ENCODE results near the gene DNAJC18. TPM values are rescaled to one million over a fixed set of nuclear protein-coding genes. Genes with fewer than 3 reads are reported as not detected.
"Not testable (repeated sequence)": the region's sequence is repeated elsewhere in the genome, so short reads cannot be mapped to it uniquely, and the experiment has no call there.

The DNAJC18 gene
- total RNA-seq, 2 experiments from 2014 or later, result 18.1 to 18.8 TPM

- peaks cover 63% of the 10 kb centered on the region for H3K4me1 Mint-ChIP-seq (ENCODE audit: low read depth)
- no peak overlapping the region for H3K4me3 Mint-ChIP-seq
- peak overlapping the region; percentile 97 for H3K27ac Mint-ChIP-seq
- CTCF ChIA-PET, result interaction anchor here (1.2 to 3.6 kb wide), 3 partner anchors 23 to 69 kb away, joined by 3 to 16 read pairs (median 11); no protein-coding TSS in a partner anchor
- intact Hi-C loops (cut with micrococcal nuclease), result no loop called here
- DNase-seq, result no peak
- H3K36me3 Mint-ChIP-seq (ENCODE audit: low read depth), result peaks cover 7% of the 10 kb centered on the region
- H3K27me3 Mint-ChIP-seq (ENCODE audit: low read depth), result no peaks in the 10 kb centered on the region
- H3K9me3 Mint-ChIP-seq, result peaks cover 8% of the 10 kb centered on the region
Observed at GRCh38 chr5:139445325-139446170, 6.2 kb upstream of the DNAJC18 start.

- intact Hi-C loops (cut with micrococcal nuclease), result no loop called here
- CTCF ChIA-PET, result interaction anchor here (2.8 to 3.6 kb wide), 2 partner anchors 21 to 70 kb away, joined by 11 to 16 read pairs; no protein-coding TSS in a partner anchor
- peak overlapping the region; percentile 80 for H3K27ac Mint-ChIP-seq
- H3K36me3 Mint-ChIP-seq (ENCODE audit: low read depth), result peaks cover 7% of the 10 kb centered on the region
- no peaks in the 10 kb centered on the region for H3K27me3 Mint-ChIP-seq (ENCODE audit: low read depth)
- no peak overlapping the region for H3K4me3 Mint-ChIP-seq
- peaks cover 8% of the 10 kb centered on the region for H3K9me3 Mint-ChIP-seq
- H3K4me1 Mint-ChIP-seq (ENCODE audit: low read depth), result peaks cover 69% of the 10 kb centered on the region
- no peak for DNase-seq
Observed at GRCh38 chr5:139443831-139444453, 4.6 kb upstream of the DNAJC18 start.

GRCh38 chr5:139440416-139440815 is 1.1 kb upstream of the DNAJC18 start:
- intact Hi-C loops (cut with micrococcal nuclease); H3K27me3 Mint-ChIP-seq (ENCODE audit: low read depth); H3K36me3 Mint-ChIP-seq (ENCODE audit: low read depth); DNase-seq; H3K9me3 Mint-ChIP-seq; H3K27ac Mint-ChIP-seq; H3K4me3 Mint-ChIP-seq: not testable (repeated sequence)
- CTCF ChIA-PET, result interaction anchor here (1.0 to 1.4 kb wide), 2 partner anchors 18 to 20 kb away, joined by 3 to 7 read pairs; no protein-coding TSS in a partner anchor
- peaks cover 51% of the 10 kb centered on the region for H3K4me1 Mint-ChIP-seq (ENCODE audit: low read depth)

- Mint-ChIP-seq H3K9me3 (no peaks in the 10 kb centered on the region), H3K4me3 (peak overlapping the region; percentile 95), H3K36me3 (ENCODE audit: low read depth) (peaks cover 6% of the 10 kb centered on the region), H3K4me1 (ENCODE audit: low read depth) (peaks cover 36% of the 10 kb centered on the region), H3K27me3 (ENCODE audit: low read depth) (no peaks in the 10 kb centered on the region), H3K27ac (peak overlapping the region; percentile 51)
- DNase-seq, result no peak
- intact Hi-C loops (cut with micrococcal nuclease), result loop anchor here (1.0 to 2.0 kb wide), 5 partner anchors 9 to 124 kb away; partner anchors contain the start of genes SPATA24 and STING1
- CTCF ChIA-PET, result interaction anchor here (1.1 to 3.6 kb wide), 7 partner anchors 9 to 79 kb away, joined by 3 to 26 read pairs (median 5); no protein-coding TSS in a partner anchor
Observed at GRCh38 chr5:139438707-139439012, 665 bp downstream of the DNAJC18 start.

- Mint-ChIP-seq H3K9me3 (no peaks in the 10 kb centered on the region), H3K36me3 (ENCODE audit: low read depth) (peaks cover 6% of the 10 kb centered on the region), H3K4me3 (no peak overlapping the region), H3K4me1 (ENCODE audit: low read depth) (peaks cover 36% of the 10 kb centered on the region), H3K27me3 (ENCODE audit: low read depth) (no peaks in the 10 kb centered on the region), H3K27ac (no peak overlapping the region)
- no peak for DNase-seq
- CTCF ChIA-PET, result interaction anchor here (0.6 to 1.7 kb wide), 4 partner anchors 8 to 46 kb away, joined by 3 to 5 read pairs (median 4); partner anchors contain the start of gene STING1
- intact Hi-C loops (cut with micrococcal nuclease), result no loop called here
Observed at GRCh38 chr5:139435676-139436075, 3.6 kb downstream of the DNAJC18 start.

GRCh38 chr5:139431706-139432105 is 7.6 kb downstream of the DNAJC18 start:
- Mint-ChIP-seq H3K9me3 (no peaks in the 10 kb centered on the region), H3K4me3 (no peak overlapping the region), H3K27me3 (ENCODE audit: low read depth) (no peaks in the 10 kb centered on the region), H3K36me3 (ENCODE audit: low read depth) (peaks cover 7% of the 10 kb centered on the region), H3K4me1 (ENCODE audit: low read depth) (peaks cover 21% of the 10 kb centered on the region), H3K27ac (no peak overlapping the region)
- CTCF ChIA-PET, result interaction anchor here (0.6 to 6.1 kb wide), 5 partner anchors 9 to 180 kb away, joined by 3 to 38 read pairs (median 5); no protein-coding TSS in a partner anchor
- intact Hi-C loops (cut with micrococcal nuclease), result no loop called here
- no peak for DNase-seq

- no peaks in the 10 kb centered on the region for H3K9me3 Mint-ChIP-seq
- no peak overlapping the region for H3K4me3 Mint-ChIP-seq
- no peaks in the 10 kb centered on the region for H3K27me3 Mint-ChIP-seq (ENCODE audit: low read depth)
- peaks cover 10% of the 10 kb centered on the region for H3K36me3 Mint-ChIP-seq (ENCODE audit: low read depth)
- intact Hi-C loops (cut with micrococcal nuclease), result loop anchor here (1.0 kb wide), 1 partner anchor 17 kb away; no protein-coding TSS in a partner anchor
- CTCF ChIA-PET, result interaction anchor here (0.6 to 6.1 kb wide), 7 partner anchors 10 to 329 kb away, joined by 3 to 38 read pairs (median 5); partner anchors contain the start of genes ECSCR and SPATA24
- peak overlapping the region; percentile 77 for H3K27ac Mint-ChIP-seq
- DNase-seq, result no peak
- H3K4me1 Mint-ChIP-seq (ENCODE audit: low read depth), result peaks cover 21% of the 10 kb centered on the region
Observed at GRCh38 chr5:139430015-139430414, 9.3 kb downstream of the DNAJC18 start.

GRCh38 chr5:139426203-139426885 is 13.0 kb downstream of the DNAJC18 start:
- peaks cover 26% of the 10 kb centered on the region for H3K36me3 Mint-ChIP-seq (ENCODE audit: low read depth)
- no peak overlapping the region for H3K27ac Mint-ChIP-seq
- CTCF ChIA-PET, result interaction anchor here (0.8 to 9.3 kb wide), 2 partner anchors 10 to 89 kb away, joined by 3 to 326 read pairs; no protein-coding TSS in a partner anchor
- peaks cover 22% of the 10 kb centered on the region for H3K4me1 Mint-ChIP-seq (ENCODE audit: low read depth)
- H3K27me3 Mint-ChIP-seq (ENCODE audit: low read depth), result no peaks in the 10 kb centered on the region
- intact Hi-C loops (cut with micrococcal nuclease), result no loop called here
- H3K9me3 Mint-ChIP-seq, result no peaks in the 10 kb centered on the region
- no peak for DNase-seq
- H3K4me3 Mint-ChIP-seq, result no peak overlapping the region

- no peak overlapping the region for H3K4me3 Mint-ChIP-seq
- no peak overlapping the region for H3K27ac Mint-ChIP-seq
- H3K36me3 Mint-ChIP-seq (ENCODE audit: low read depth), result peaks cover 27% of the 10 kb centered on the region
- DNase-seq, result no peak
- H3K27me3 Mint-ChIP-seq (ENCODE audit: low read depth), result no peaks in the 10 kb centered on the region
- H3K4me1 Mint-ChIP-seq (ENCODE audit: low read depth), result peaks cover 16% of the 10 kb centered on the region
- intact Hi-C loops (cut with micrococcal nuclease), result no loop called here
- CTCF ChIA-PET, result interaction anchor here (0.6 to 9.3 kb wide), 3 partner anchors 9 to 341 kb away, joined by 3 to 326 read pairs (median 3); no protein-coding TSS in a partner anchor
- H3K9me3 Mint-ChIP-seq, result no peaks in the 10 kb centered on the region
Observed at GRCh38 chr5:139425497-139425896, 13.8 kb downstream of the DNAJC18 start.

- peak; percentile 77 for DNase-seq
- intact Hi-C loops (cut with micrococcal nuclease), result loop anchor here (1.0 to 2.0 kb wide), 7 partner anchors 50 to 343 kb away; partner anchors contain the start of genes STING1 and UBE2D2
- Mint-ChIP-seq H3K27ac (no peak overlapping the region), H3K4me3 (no peak overlapping the region), H3K4me1 (ENCODE audit: low read depth) (peaks cover 5% of the 10 kb centered on the region), H3K9me3 (no peaks in the 10 kb centered on the region), H3K36me3 (ENCODE audit: low read depth) (peaks cover 37% of the 10 kb centered on the region), H3K27me3 (ENCODE audit: low read depth) (no peaks in the 10 kb centered on the region)
- CTCF ChIA-PET, result interaction anchor here (0.6 to 9.3 kb wide), 35 partner anchors 8 to 249 kb away, joined by 3 to 326 read pairs (median 5); partner anchors contain the start of genes DNAJC18, SPATA24 and STING1
Observed at GRCh38 chr5:139422307-139422893, 16.9 kb downstream of the DNAJC18 start.

All from activated naive CD4-positive, alpha-beta T cell treated with anti-CD3 and anti-CD28 coated beads for 36 hours (primary cell).